ENCODE measurements around the gene ARID3A.

GRCh38 chr19:907183-907853, 18.5 kb upstream of the ARID3A start:
- TF ChIP-seq CTCF (conservative IDR thresholded peaks at IDR 0.05; ENCODE audit: low read length): no peak
- no peak for TF ChIP-seq EZH2phosphoT487 (IDR thresholded peaks at IDR 0.05; ENCODE audit: borderline replicate concordance)

All from Loucy (cell line).